GM18870 (cell line): ENCODE measurements around the gene SLC46A3.
A peak's percentile ranks its signal among the peaks of the same experiment; 100 is the strongest.
"Not testable (repeated sequence)": the region's sequence is repeated elsewhere in the genome, so short reads cannot be mapped to it uniquely, and the experiment has no call there.

ENCODE experiments used
- ATAC-seq: cut with Tn5 transposase; IDR thresholded peaks from one replicate; pipeline ENCODE4 v1.9.1; 2021; ENCODE audit warnings: moderate library complexity; ENCODE audit not compliant: unreplicated experiment

SLC46A3 gene

GRCh38 chr13:28718543-28719226, at the start of gene SLC46A3:
Gene SLC46A3, minus strand, starts transcription at chr13:28718970. Its CDS starts 972 bp downstream, at chr13:28717998.
- peak; percentile 92 for ATAC-seq

GRCh38 chr13:28763887-28764286, 45.1 kb upstream of the SLC46A3 start:
- ATAC-seq, result no peak

GRCh38 chr13:28761586-28761985, 42.8 kb upstream of the SLC46A3 start:
- ATAC-seq, result no peak

GRCh38 chr13:28755546-28755870, 36.7 kb upstream of the SLC46A3 start:
- ATAC-seq, result no peak

GRCh38 chr13:28754698-28755545, 36.2 kb upstream of the SLC46A3 start:
- no peak for ATAC-seq

- no peak for ATAC-seq
Measured at GRCh38 chr13:28753946-28754345, 35.2 kb upstream of the SLC46A3 start.

GRCh38 chr13:28753208-28753892, 34.6 kb upstream of the SLC46A3 start:
- no peak for ATAC-seq

- no peak for ATAC-seq
Measured at GRCh38 chr13:28751175-28751960, 32.6 kb upstream of the SLC46A3 start.

- no peak for ATAC-seq
Measured at GRCh38 chr13:28750187-28751045, 31.6 kb upstream of the SLC46A3 start.

- no peak for ATAC-seq
Measured at GRCh38 chr13:28747851-28748250, 29.1 kb upstream of the SLC46A3 start.

GRCh38 chr13:28746287-28746612, 27.5 kb upstream of the SLC46A3 start:
- ATAC-seq, result no peak

- no peak for ATAC-seq
Measured at GRCh38 chr13:28744656-28745055, 25.9 kb upstream of the SLC46A3 start.

GRCh38 chr13:28744091-28744536, 25.3 kb upstream of the SLC46A3 start:
- no peak for ATAC-seq

GRCh38 chr13:28743499-28744083, 24.8 kb upstream of the SLC46A3 start:
- ATAC-seq, result no peak

- ATAC-seq, result no peak
Measured at GRCh38 chr13:28743020-28743419, 24.2 kb upstream of the SLC46A3 start.

- ATAC-seq, result not testable (repeated sequence)
Measured at GRCh38 chr13:28742445-28742844, 23.7 kb upstream of the SLC46A3 start.

- ATAC-seq, result no peak
Measured at GRCh38 chr13:28741084-28741491, 22.3 kb upstream of the SLC46A3 start.

- ATAC-seq, result no peak
Measured at GRCh38 chr13:28739376-28739775, 20.6 kb upstream of the SLC46A3 start.

- no peak for ATAC-seq
Measured at GRCh38 chr13:28735481-28736029, 16.8 kb upstream of the SLC46A3 start.
